DMS 273 (cell line): Measurements from ENCODE around the gene NBEA.
"Not testable (repeated sequence)": the region's sequence is repeated elsewhere in the genome, so short reads cannot be mapped to it uniquely, and the experiment has no call there.

Experiments used
- DNase-seq: peaks from one replicate; lab custom pipeline; 2025; ENCODE audit not compliant: unreplicated experiment; lab: John Stamatoyannopoulos, UW

Gene NBEA

DNA sequence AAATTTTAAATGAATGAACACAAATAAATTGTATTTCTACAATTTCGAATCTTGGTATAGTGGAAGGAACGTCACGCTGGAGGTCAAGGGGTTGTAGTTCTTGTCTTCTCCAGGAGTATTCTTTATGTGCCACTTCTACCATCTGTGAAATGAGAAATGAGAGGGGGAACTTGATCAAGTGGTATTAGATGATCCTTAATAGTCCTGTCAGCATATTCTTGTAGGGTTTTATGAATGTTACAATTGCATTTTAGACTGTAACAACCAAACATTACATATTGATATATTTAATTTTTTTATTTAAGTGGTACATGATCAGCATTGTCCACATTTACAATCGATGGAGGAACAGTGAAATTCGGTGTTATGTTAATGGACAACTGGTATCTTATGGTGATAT lies 113.6 kb downstream of the NBEA start:
- no peak for DNase-seq

GRCh38 chr13:35057858-35058257 lies 115.8 kb downstream of the NBEA start:
- no peak for DNase-seq

DNA sequence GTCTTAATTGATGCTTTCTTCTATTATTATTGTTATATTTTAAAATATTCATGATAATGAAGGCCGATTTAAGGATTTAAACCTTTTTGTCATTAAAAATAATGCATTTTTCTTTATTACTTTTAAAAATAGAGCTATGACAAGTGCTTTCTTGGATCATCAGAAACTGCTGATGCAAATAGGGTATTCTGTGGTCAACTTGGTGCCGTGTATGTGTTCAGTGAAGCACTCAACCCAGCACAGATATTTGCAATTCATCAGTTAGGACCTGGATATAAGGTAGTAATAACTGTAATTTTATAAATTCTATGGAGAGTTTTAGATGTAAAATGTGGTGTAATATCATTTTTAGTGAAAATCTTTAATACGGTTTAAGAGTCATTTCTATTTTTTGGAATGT lies 116.5 kb downstream of the NBEA start:
- DNase-seq, result not testable (repeated sequence)

GRCh38 chr13:35086667-35087066 lies 144.6 kb downstream of the NBEA start:
- no peak for DNase-seq

- DNase-seq, result no peak
Measured at GRCh38 chr13:35092251-35092650, 150.2 kb downstream of the NBEA start.

DNA sequence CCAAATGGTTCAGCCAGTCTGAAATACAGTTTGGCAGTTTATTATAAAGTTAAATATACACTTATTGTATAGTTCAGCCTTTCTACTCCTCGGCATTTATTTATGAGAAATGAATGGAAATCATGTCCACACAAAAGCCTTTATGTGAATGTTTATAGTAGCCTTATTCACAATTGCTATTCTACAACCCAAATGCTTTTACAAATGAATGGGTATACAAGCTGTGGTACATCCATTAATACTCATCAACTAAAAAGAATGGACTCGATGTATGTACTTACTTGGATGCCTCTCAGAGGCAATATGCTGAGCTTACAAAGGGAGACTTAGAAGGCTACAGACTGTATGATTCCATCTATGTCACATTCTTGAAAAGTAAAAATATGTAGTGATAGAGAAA lies 150.7 kb downstream of the NBEA start:
- no peak for DNase-seq

DNA sequence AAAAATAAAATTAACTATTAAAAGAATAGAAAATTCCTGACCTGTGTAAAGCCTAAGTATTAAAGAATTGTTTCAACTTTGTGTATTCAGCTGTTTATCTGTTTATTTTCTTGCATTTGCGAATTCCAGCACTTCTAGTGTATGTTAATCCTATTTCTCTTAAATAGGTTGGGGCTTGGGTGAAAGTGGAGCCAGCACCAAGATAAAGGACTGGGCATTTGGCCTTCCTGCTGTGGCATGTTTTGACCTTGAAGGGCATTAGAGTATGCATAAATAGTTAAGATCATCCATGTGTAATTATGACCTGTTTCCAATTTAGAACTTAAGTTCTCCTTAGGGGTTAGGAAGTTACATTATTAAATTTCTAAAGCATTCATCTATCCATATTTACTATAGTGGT lies 151.3 kb downstream of the NBEA start:
- DNase-seq, result no peak

- not testable (repeated sequence) for DNase-seq
Measured at GRCh38 chr13:35106771-35107170, 164.7 kb downstream of the NBEA start.

DNA sequence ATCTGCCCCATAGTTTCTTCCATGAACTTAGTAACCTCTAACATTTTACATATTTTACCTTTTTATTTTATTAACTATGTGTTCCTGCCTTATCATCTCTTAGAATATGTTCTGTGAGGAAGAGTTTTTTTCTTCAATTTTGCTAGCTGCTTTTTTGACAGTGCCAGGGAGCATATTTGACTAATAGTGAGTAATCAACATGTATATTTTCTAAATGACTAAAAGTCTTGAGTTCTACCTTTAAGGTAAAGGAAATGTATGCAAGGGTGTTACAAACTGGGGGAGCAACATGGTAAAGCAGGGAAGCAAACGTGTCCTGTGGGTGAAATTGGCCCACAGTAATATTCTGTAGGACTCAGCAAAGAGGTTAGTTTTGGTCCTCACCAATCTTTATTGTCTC lies 165.5 kb downstream of the NBEA start:
- no peak for DNase-seq

DNA sequence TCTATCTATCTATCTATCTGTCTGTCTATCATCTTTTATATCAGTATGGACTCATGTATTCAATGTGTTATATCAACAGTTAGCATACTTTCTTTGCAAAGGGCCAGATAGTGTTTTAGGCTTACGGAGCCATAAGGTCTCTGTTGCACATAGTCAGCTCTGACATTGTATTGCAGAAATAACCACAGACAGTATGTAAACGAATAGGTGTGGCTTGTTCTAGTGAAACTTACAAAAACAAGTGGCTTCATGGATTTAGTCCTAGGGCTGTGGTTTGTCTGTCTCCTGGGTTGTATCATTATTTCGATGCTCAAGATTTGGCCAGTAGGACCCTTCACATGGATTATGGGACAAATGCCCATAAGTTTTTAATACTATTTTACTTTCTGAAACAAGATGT lies 171.5 kb downstream of the NBEA start:
- not testable (repeated sequence) for DNase-seq

GRCh38 chr13:35127466-35127865 lies 185.4 kb downstream of the NBEA start:
- DNase-seq, result no peak

DNA sequence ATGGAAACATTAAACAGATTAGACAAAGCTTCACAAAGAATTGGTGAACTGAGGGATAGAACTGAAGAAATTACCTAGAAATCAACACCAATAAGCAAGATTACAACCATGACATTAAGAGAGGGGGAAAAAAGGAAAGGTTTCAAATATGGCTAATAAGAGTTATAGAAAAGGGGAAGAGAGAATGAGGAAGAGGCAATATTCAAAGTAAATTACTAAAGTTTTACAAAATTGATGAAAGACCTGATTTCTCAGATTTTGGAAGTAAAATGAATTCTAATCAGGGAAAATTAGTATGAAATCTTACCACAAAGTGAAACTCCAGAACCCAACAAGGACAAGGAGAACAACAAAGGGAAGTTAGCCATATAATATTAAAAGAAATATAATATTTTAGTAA lies 187.4 kb downstream of the NBEA start:
- no peak for DNase-seq

DNA sequence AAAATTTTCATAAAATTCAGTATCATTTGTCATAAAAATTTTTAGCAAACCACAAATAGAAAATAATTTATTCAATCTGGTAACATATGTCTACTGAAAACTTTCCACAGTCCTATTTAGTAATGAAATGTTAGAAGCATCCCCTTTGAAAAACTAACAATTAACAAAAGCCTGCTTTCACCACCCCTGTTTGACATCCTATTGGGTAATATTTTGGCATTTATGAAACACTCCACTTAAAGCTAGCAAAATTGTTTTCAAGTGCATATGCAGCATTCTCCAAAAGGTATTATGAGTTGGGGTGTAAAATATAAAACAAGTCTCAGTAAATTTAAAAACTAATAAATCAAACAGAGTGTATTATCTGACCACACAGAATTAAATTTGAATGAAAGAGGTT lies 189.4 kb downstream of the NBEA start:
- no peak for DNase-seq

DNA sequence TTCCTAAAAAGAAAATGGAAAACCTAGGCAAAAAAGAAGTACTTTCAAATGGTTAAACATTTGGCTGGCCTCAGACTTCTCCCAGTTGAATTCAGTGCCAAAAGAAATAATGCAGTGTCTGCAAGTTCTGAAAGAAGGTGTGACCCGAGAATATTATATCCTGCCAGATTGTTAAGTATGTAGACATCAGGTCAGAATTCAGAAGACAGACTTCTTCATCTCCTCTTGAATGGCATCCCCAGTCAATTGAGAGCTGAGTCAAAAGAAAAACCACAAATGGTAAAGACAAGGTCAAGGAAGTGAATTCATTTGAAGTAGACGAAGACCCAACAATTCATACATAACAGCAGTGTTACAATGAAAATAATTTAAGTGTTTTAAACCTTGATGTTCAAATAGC lies 194.5 kb downstream of the NBEA start:
- no peak for DNase-seq

- DNase-seq, result no peak
Measured at GRCh38 chr13:35139591-35139990, 197.5 kb downstream of the NBEA start.

GRCh38 chr13:35140321-35140720 lies 198.3 kb downstream of the NBEA start:
- no peak for DNase-seq

DNA sequence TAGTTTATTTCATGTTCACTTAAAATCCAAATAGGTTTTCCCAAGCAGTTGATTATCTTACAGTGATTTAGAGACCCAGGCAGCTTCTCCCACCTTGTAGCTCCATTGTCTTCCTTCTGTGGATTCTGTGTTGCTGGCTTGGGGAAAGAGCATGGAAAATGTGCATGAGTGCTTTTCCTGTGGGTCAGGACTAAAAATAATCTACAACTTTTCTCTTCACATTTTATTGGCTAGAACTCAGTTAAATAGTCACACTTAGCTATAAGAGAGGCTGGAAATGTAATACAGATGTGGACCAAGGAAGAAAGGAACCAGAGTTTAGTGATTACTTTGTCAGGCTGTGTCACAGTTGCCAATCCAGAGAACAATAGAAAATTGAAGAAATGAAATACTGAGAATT lies 198.8 kb downstream of the NBEA start:
- no peak for DNase-seq

DNA sequence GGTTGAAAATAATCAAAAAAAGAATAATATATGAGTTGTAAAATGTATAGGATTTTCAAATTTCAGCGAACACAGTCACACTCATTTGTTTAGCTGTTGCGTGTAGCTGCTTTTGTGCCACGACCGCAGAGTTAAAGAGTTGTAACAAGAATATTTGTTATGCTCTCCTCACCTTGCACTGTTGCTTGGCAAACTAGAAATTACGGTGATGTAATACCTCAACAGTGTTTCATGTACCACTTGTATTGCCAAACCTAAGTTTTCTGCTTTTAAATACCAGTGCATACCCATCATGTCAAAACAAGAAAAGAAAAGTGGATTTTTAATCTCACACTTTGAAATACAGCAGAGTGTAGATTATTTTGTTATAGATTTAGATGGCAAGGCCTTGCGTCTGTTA lies 201.1 kb downstream of the NBEA start:
- no peak for DNase-seq

GRCh38 chr13:35144166-35144890 lies 202.3 kb downstream of the NBEA start:
- no peak for DNase-seq

GRCh38 chr13:35146686-35147085 lies 204.6 kb downstream of the NBEA start:
- DNase-seq, result no peak

GRCh38 chr13:35157143-35157755 lies 215.2 kb downstream of the NBEA start:
- peak; percentile 61 for DNase-seq

DNA sequence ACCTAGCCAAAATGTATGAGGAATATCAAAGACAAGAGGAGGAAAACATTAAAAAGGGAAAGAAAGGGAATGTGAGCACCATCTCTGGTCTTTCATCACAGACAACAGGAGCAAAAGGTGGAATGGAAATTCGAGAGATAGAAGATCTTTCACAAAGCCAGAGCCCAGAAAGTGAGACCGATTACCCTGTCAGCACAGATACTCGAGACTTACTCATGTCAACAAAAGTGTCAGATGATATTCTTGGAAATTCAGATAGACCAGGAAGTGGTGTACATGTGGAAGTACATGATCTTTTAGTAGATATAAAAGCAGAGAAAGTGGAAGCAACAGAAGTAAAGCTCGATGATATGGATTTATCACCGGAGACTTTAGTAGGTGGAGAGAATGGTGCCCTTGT lies 217.0 kb downstream of the NBEA start:
- DNase-seq, result no peak

DNA sequence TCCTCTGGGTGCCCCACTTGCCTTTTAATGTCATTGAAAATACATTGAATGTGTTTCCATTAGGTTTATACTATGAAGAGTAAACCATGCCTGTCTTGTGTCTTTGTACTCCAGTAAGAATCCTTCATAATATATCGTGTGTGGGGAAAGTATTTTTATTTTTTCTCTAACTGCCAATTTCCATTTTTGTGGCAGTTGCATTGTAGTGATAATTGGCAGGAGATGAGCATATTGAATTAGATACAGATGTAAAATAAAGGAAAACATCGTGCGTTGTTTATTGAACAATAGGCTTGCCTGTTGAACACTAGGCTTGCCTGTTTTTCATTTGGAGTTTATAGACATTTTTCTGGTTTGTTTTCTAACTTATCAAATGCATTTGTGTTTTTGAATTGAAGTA lies 218.8 kb downstream of the NBEA start:
- DNase-seq, result no peak
